Measurements from ENCODE around the gene PKD1L1.
"Not testable (repeated sequence)": the region's sequence is repeated elsewhere in the genome, so short reads cannot be mapped to it uniquely, and the experiment has no call there.

PKD1L1 gene

GRCh38 chr7:47766126-47766525 lies 182.1 kb downstream of the PKD1L1 start:
- no peak for DNase-seq (ENCODE audit: low read depth in 2 of 2)

- DNase-seq (ENCODE audit: low read depth in 2 of 2) = no peak
Observed at GRCh38 chr7:47765373-47765979, 182.8 kb downstream of the PKD1L1 start.

- no peak for DNase-seq (ENCODE audit: low read depth in 2 of 2)
Observed at GRCh38 chr7:47764746-47765145, 183.5 kb downstream of the PKD1L1 start.

GRCh38 chr7:47763063-47763974 lies 184.9 kb downstream of the PKD1L1 start:
- DNase-seq (ENCODE audit: low read depth in 2 of 2) = no peak

GRCh38 chr7:47762746-47763062 lies 185.6 kb downstream of the PKD1L1 start:
- no peak for DNase-seq (ENCODE audit: low read depth in 2 of 2)

GRCh38 chr7:47762207-47762606 lies 186.1 kb downstream of the PKD1L1 start:
- no peak for DNase-seq (ENCODE audit: low read depth in 2 of 2)

GRCh38 chr7:47759056-47759706 lies 189.1 kb downstream of the PKD1L1 start:
- no peak for DNase-seq (ENCODE audit: low read depth in 2 of 2)

GRCh38 chr7:47758546-47758945 lies 189.7 kb downstream of the PKD1L1 start:
- DNase-seq (ENCODE audit: low read depth in 2 of 2) = no peak

GRCh38 chr7:47757921-47758411 lies 190.3 kb downstream of the PKD1L1 start:
- DNase-seq (ENCODE audit: low read depth in 2 of 2) = no peak

GRCh38 chr7:47756636-47757035 lies 191.6 kb downstream of the PKD1L1 start:
- no peak for DNase-seq (ENCODE audit: low read depth in 2 of 2)

- no peak for DNase-seq (ENCODE audit: low read depth in 2 of 2)
Observed at GRCh38 chr7:47755248-47755647, 193.0 kb downstream of the PKD1L1 start.

- DNase-seq (ENCODE audit: low read depth in 2 of 2) = not testable (repeated sequence)
Observed at GRCh38 chr7:47751724-47752123, 196.5 kb downstream of the PKD1L1 start.

GRCh38 chr7:47751043-47751442 lies 197.2 kb downstream of the PKD1L1 start:
- no peak for DNase-seq (ENCODE audit: low read depth in 2 of 2)

- DNase-seq (ENCODE audit: low read depth in 2 of 2) = no peak
Observed at GRCh38 chr7:47748041-47748440, 200.2 kb downstream of the PKD1L1 start.

GRCh38 chr7:47747160-47747559 lies 201.1 kb downstream of the PKD1L1 start:
- DNase-seq (ENCODE audit: low read depth in 2 of 2) = no peak

GRCh38 chr7:47746468-47746867 lies 201.8 kb downstream of the PKD1L1 start:
- DNase-seq (ENCODE audit: low read depth in 2 of 2) = no peak

- DNase-seq (ENCODE audit: low read depth in 2 of 2) = no peak
Observed at GRCh38 chr7:47744883-47745282, 203.4 kb downstream of the PKD1L1 start.

- DNase-seq (ENCODE audit: low read depth in 2 of 2) = no peak
Observed at GRCh38 chr7:47743965-47744591, 204.2 kb downstream of the PKD1L1 start.

GRCh38 chr7:47741984-47742383 lies 206.3 kb downstream of the PKD1L1 start:
- no peak for DNase-seq (ENCODE audit: low read depth in 2 of 2)

- no peak for DNase-seq (ENCODE audit: low read depth in 2 of 2)
Observed at GRCh38 chr7:47739891-47740290, 208.4 kb downstream of the PKD1L1 start.

- no peak for DNase-seq (ENCODE audit: low read depth in 2 of 2)
Observed at GRCh38 chr7:47739301-47739875, 208.9 kb downstream of the PKD1L1 start.

All from stimulated activated CD8-positive, alpha-beta memory T cell treated with anti-CD3 and anti-CD28 coated beads, Interleukin-2, amount 100 ng/mL, for 48 hours (primary cell).